SU-DHL-6 (cell line): ENCODE data around the gene WDR37.

Experiments
- H2AFZ ChIP-seq: fragments of 200-600 bp; sonication (generic); 2 replicates; pipeline ENCODE4 v1.6.1; 2014; ENCODE audit warnings: low read depth, mild to moderate bottlenecking, moderate library complexity, mixed read lengths, antibody characterized with exemption, low read length; ENCODE audit not compliant: severe bottlenecking
- H3F3A ChIP-seq: fragments of 200-600 bp; shearing (Covaris generic); 2 replicates; pipeline ENCODE4 v1.6.0; 2016; ENCODE audit warnings: antibody characterized with exemption, mild to moderate bottlenecking; ENCODE audit not compliant: insufficient read depth
- H3K27ac ChIP-seq: fragments of 200-600 bp; sonication (generic); 2 replicates; pipeline ENCODE4 v1.5.1; 2016; ENCODE audit warnings: low read depth, mild to moderate bottlenecking, low read length, moderate library complexity, mixed read lengths
- H3K27me3 ChIP-seq: fragments of 200-600 bp; sonication (generic), shearing (Covaris generic); 2 replicates; pipeline ENCODE4 v1.6.0; 2014; ENCODE audit warnings: mild to moderate bottlenecking, low read length
- H3K36me3 ChIP-seq: fragments of 200-600 bp; sonication (generic); 2 replicates; pipeline ENCODE4 v1.6.1; 2014; ENCODE audit warnings: mild to moderate bottlenecking, low read length, mixed read lengths
- H3K4me2 ChIP-seq: fragments of 300-600, 200-600 bp; shearing (Covaris generic), sonication (generic); 2 replicates; pipeline ENCODE4 v1.6.0; 2014; ENCODE audit warnings: low read length, low read depth, mild to moderate bottlenecking; ENCODE audit not compliant: poor library complexity, severe bottlenecking
- H3K4me3 ChIP-seq: fragments of 200-600 bp; sonication (generic); 2 replicates; pipeline ENCODE4 v1.5.1; 2014; ENCODE audit warnings: antibody characterized with exemption, low read length, mild to moderate bottlenecking, mixed read lengths; ENCODE audit not compliant: insufficient read depth, poor library complexity, severe bottlenecking
- H3K79me2 ChIP-seq: fragments of 200-600 bp; sonication (generic); 2 replicates; pipeline ENCODE4 v1.6.1; 2014; ENCODE audit warnings: mild to moderate bottlenecking, low read length, moderate library complexity; ENCODE audit not compliant: insufficient read depth
- H3K9ac ChIP-seq: fragments of 200-600 bp; sonication (generic); 2 replicates; pipeline ENCODE4 v1.7.0; 2014; ENCODE audit warnings: mild to moderate bottlenecking, low read length
- H3K9me2 ChIP-seq: fragments of 200-600 bp; sonication (generic); replicated peaks from 2 replicates; pipeline ENCODE4 v1.6.1; 2014; ENCODE audit warnings: low read length; ENCODE audit not compliant: insufficient read depth
- H3K9me3 ChIP-seq: fragments of 200-600 bp; sonication (generic); 2 replicates; pipeline ENCODE4 v1.6.1; 2014; ENCODE audit warnings: low read length, mixed read lengths; ENCODE audit not compliant: insufficient read depth
- H4K20me1 ChIP-seq: fragments of 200-600 bp; sonication (generic); 2 replicates; pipeline ENCODE4 v1.6.1; 2014; ENCODE audit warnings: low read depth, mild to moderate bottlenecking, antibody characterized with exemption, low read length, moderate library complexity, mixed read lengths
- CTCF ChIP-seq: fragments of 200-600 bp; sonication (generic); IDR thresholded peaks from one replicate; pipeline ENCODE4 v1.5.1; 2017; ENCODE audit warnings: antibody characterized with exemption, mild to moderate bottlenecking, low read length, moderate library complexity; ENCODE audit not compliant: insufficient read depth, poor library complexity, severe bottlenecking
- EZH2phosphoT487 ChIP-seq: fragments of 200-600 bp; sonication (generic), shearing (Covaris generic); conservative IDR thresholded peaks from 2 replicates; pipeline ENCODE4 v1.6.1; 2018; ENCODE audit warnings: mild to moderate bottlenecking, antibody characterized with exemption, low read length, moderate library complexity, mixed read lengths

Gene WDR37

GRCh38 chr10:1169186-1169885, 113.2 kb downstream of the WDR37 start:
- Histone ChIP-seq H2AFZ (no peak overlapping the region), H3K27me3 (no peaks in the 10 kb centered on the region), H3K36me3 (no peaks in the 10 kb centered on the region), H3K79me2 (no peaks in the 10 kb centered on the region), H3K9me3 (no peaks in the 10 kb centered on the region), H3K27ac (no peak overlapping the region), H3K4me2 (no peak overlapping the region), H3K4me3 (no peak overlapping the region), H3K9me2 (no peaks in the 10 kb centered on the region), H4K20me1 (no peaks in the 10 kb centered on the region), H3K9ac (no peak overlapping the region), H3F3A (no peaks in the 10 kb centered on the region)
- no peak for TF ChIP-seq EZH2phosphoT487
- TF ChIP-seq CTCF = no peak

- no peak overlapping the region for H3K27ac ChIP-seq
- no peaks in the 10 kb centered on the region for H3K9me2 ChIP-seq
- no peak overlapping the region for H3K4me3 ChIP-seq
- no peaks in the 10 kb centered on the region for H3K79me2 ChIP-seq
- no peaks in the 10 kb centered on the region for H3K9me3 ChIP-seq
- H4K20me1 ChIP-seq = no peaks in the 10 kb centered on the region
- no peak overlapping the region for H3K9ac ChIP-seq
- H3K27me3 ChIP-seq = no peaks in the 10 kb centered on the region
- H3F3A ChIP-seq = no peaks in the 10 kb centered on the region
- TF ChIP-seq CTCF = no peak
- TF ChIP-seq EZH2phosphoT487 = no peak
- H3K4me2 ChIP-seq = no peak overlapping the region
- no peak overlapping the region for H2AFZ ChIP-seq
- no peaks in the 10 kb centered on the region for H3K36me3 ChIP-seq
Measured at GRCh38 chr10:1169981-1170866, 114.0 kb downstream of the WDR37 start.

GRCh38 chr10:1170867-1171180, 114.6 kb downstream of the WDR37 start:
- Histone ChIP-seq H3F3A (no peaks in the 10 kb centered on the region), H3K27me3 (no peaks in the 10 kb centered on the region), H3K4me3 (no peak overlapping the region), H3K27ac (no peak overlapping the region), H4K20me1 (no peaks in the 10 kb centered on the region), H3K36me3 (no peaks in the 10 kb centered on the region), H3K79me2 (no peaks in the 10 kb centered on the region), H3K4me2 (no peak overlapping the region), H3K9me2 (no peaks in the 10 kb centered on the region), H3K9me3 (no peaks in the 10 kb centered on the region), H2AFZ (no peak overlapping the region), H3K9ac (no peak overlapping the region)
- TF ChIP-seq EZH2phosphoT487 = no peak
- no peak for TF ChIP-seq CTCF
